Measurements from ENCODE around the gene MBOAT1.
A peak's percentile ranks its signal among the peaks of the same experiment; 100 is the strongest.

The MBOAT1 gene

GRCh38 chr6:20092071-20092566 is 120.2 kb downstream of the MBOAT1 start:
- peak; percentile 54 for TF ChIP-seq CTCF (IDR thresholded peaks at IDR 0.05; ENCODE audit: low read depth, low read length, missing control alignments)
- DNase-seq, result peak; percentile 43
- Histone ChIP-seq H3K27me3 (replicated peaks) (no peaks in the 10 kb centered on the region), H3K27ac (no peak overlapping the region), H3K36me3 (replicated peaks) (no peaks in the 10 kb centered on the region), H3K4me3 (ENCODE audit: low read depth, low read length) (no peak overlapping the region)
- in situ Hi-C loops (cut with HindIII; ENCODE audit: low pct_ligation_motif_present, low sequenced_read_pairs), result no loop called here

- no peak for DNase-seq
- no peak overlapping the region for H3K27ac ChIP-seq
- no peak for TF ChIP-seq CTCF (IDR thresholded peaks at IDR 0.05; ENCODE audit: low read depth, low read length, missing control alignments)
- H3K27me3 ChIP-seq (replicated peaks), result no peaks in the 10 kb centered on the region
- in situ Hi-C loops (cut with HindIII; ENCODE audit: low pct_ligation_motif_present, low sequenced_read_pairs), result no loop called here
- no peaks in the 10 kb centered on the region for H3K36me3 ChIP-seq (replicated peaks)
- no peak overlapping the region for H3K4me3 ChIP-seq (ENCODE audit: low read depth, low read length)
These were observed 125.3 kb downstream of the MBOAT1 start for GRCh38 chr6:20086992-20087391.

GRCh38 chr6:20085817-20086216 is 126.5 kb downstream of the MBOAT1 start:
- in situ Hi-C loops (cut with HindIII; ENCODE audit: low pct_ligation_motif_present, low sequenced_read_pairs), result no loop called here
- no peak for TF ChIP-seq CTCF (IDR thresholded peaks at IDR 0.05; ENCODE audit: low read depth, low read length, missing control alignments)

GRCh38 chr6:20084411-20084810 is 127.9 kb downstream of the MBOAT1 start:
- no peak overlapping the region for H3K4me3 ChIP-seq (ENCODE audit: low read depth, low read length)

More at GRCh38 chr6:20085817-20086216, 126.5 kb downstream of the MBOAT1 start:
- no peak overlapping the region for H3K4me3 ChIP-seq (ENCODE audit: low read depth, low read length)
- no peaks in the 10 kb centered on the region for H3K27me3 ChIP-seq (replicated peaks)
- no peak for DNase-seq
- no peak overlapping the region for H3K27ac ChIP-seq
- no peaks in the 10 kb centered on the region for H3K36me3 ChIP-seq (replicated peaks)

GRCh38 chr6:20071998-20072397 is 140.3 kb downstream of the MBOAT1 start:
- in situ Hi-C loops (cut with HindIII; ENCODE audit: low pct_ligation_motif_present, low sequenced_read_pairs), result no loop called here
- no peak for TF ChIP-seq CTCF (IDR thresholded peaks at IDR 0.05; ENCODE audit: low read depth, low read length, missing control alignments)
- no peak overlapping the region for H3K4me3 ChIP-seq (ENCODE audit: low read depth, low read length)
- no peak overlapping the region for H3K27ac ChIP-seq
- no peak for DNase-seq
- H3K27me3 ChIP-seq (replicated peaks), result no peaks in the 10 kb centered on the region
- H3K36me3 ChIP-seq (replicated peaks), result no peaks in the 10 kb centered on the region

More at GRCh38 chr6:20084411-20084810, 127.9 kb downstream of the MBOAT1 start:
- no peak for TF ChIP-seq CTCF (IDR thresholded peaks at IDR 0.05; ENCODE audit: low read depth, low read length, missing control alignments)
- in situ Hi-C loops (cut with HindIII; ENCODE audit: low pct_ligation_motif_present, low sequenced_read_pairs), result no loop called here
- Histone ChIP-seq H3K27ac (no peak overlapping the region), H3K36me3 (replicated peaks) (no peaks in the 10 kb centered on the region), H3K27me3 (replicated peaks) (no peaks in the 10 kb centered on the region)
- no peak for DNase-seq

- DNase-seq, result no peak
- in situ Hi-C loops (cut with HindIII; ENCODE audit: low pct_ligation_motif_present, low sequenced_read_pairs), result no loop called here
- H3K27ac ChIP-seq, result no peak overlapping the region
- no peaks in the 10 kb centered on the region for H3K27me3 ChIP-seq (replicated peaks)
- H3K4me3 ChIP-seq (ENCODE audit: low read depth, low read length), result no peak overlapping the region
- no peaks in the 10 kb centered on the region for H3K36me3 ChIP-seq (replicated peaks)
- no peak for TF ChIP-seq CTCF (IDR thresholded peaks at IDR 0.05; ENCODE audit: low read depth, low read length, missing control alignments)
These were observed 142.2 kb downstream of the MBOAT1 start for GRCh38 chr6:20070047-20070446.

Data from brain microvascular endothelial cell (primary cell).